A673 (cell line): ENCODE results near the gene MAST4. TPM values are rescaled to one million over a fixed set of nuclear protein-coding genes. Genes with fewer than 3 reads are reported as not detected.

Experiments used
- BruUV-seq: library from RNA; stranded (reverse); fragments of 400-500 nt; replicated peaks from 2 replicates; lab custom pipeline; 2021; lab: Mats Ljungman, UMichigan
- CTCF ChIA-PET: fragments of 300-600 bp; sonication (Branson Sonifier 250); formaldehyde crosslinking; loops from one replicate; lab custom pipeline; 2022; ENCODE audit warnings: antibody characterized with exemption; lab: Charles Lee
- POLR2A ChIA-PET: fragments of 300-600 bp; sonication (Branson Sonifier 250); formaldehyde crosslinking; loops from one replicate; lab custom pipeline; 2022; ENCODE audit warnings: antibody characterized with exemption; ENCODE audit not compliant: low non-redundant PET; lab: Charles Lee
- DNase-seq: peaks from one replicate; pipeline ENCODE4 v3.0.0-alpha.2; 2015; ENCODE audit warnings: low spot score
- H3K27ac ChIP-seq: fragments of 200-600 bp; sonication (generic); 2 replicates; pipeline ENCODE4 v1.5.1; 2016; ENCODE audit warnings: mixed run types, low read depth, mild to moderate bottlenecking, mixed read lengths, antibody characterized with exemption, low read length; ENCODE audit not compliant: poor library complexity, severe bottlenecking
- H3K27me3 ChIP-seq: fragments of 200-600 bp; sonication (generic); replicated peaks from 2 replicates; pipeline ENCODE4 v1.6.1; 2017; ENCODE audit warnings: mixed run types, low read depth, mild to moderate bottlenecking, mixed read lengths, antibody characterized with exemption, low read length; ENCODE audit not compliant: insufficient read depth, poor library complexity
- H3K36me3 ChIP-seq: fragments of 200-600 bp; sonication (generic); 2 replicates; pipeline ENCODE4 v1.6.1; 2016; ENCODE audit warnings: mixed run types, mild to moderate bottlenecking, mixed read lengths, antibody characterized with exemption, low read length; ENCODE audit not compliant: insufficient read depth, poor library complexity, severe bottlenecking
- H3K4me1 ChIP-seq: fragments of 200-600 bp; sonication (generic); 2 replicates; pipeline ENCODE4 v1.6.1; 2017; ENCODE audit warnings: mixed run types, mild to moderate bottlenecking, mixed read lengths, antibody characterized with exemption, low read length; ENCODE audit not compliant: insufficient read depth, poor library complexity, severe bottlenecking
- H3K4me3 ChIP-seq: fragments of 200-600 bp; sonication (generic); 2 replicates; pipeline ENCODE4 v1.5.1; 2016; ENCODE audit warnings: low read depth, mixed run types, mild to moderate bottlenecking, mixed read lengths, low read length; ENCODE audit not compliant: poor library complexity, severe bottlenecking
- H3K9me3 ChIP-seq: fragments of 200-600 bp; sonication (generic); 2 replicates; pipeline ENCODE4 v1.6.1; 2016; ENCODE audit warnings: mixed run types, low read depth, mild to moderate bottlenecking, mixed read lengths, antibody characterized with exemption, low read length; ENCODE audit not compliant: poor library complexity, severe bottlenecking
- CTCF ChIP-seq: fragments of 300-800, 200-600 bp; sonication (generic); conservative IDR thresholded peaks from 2 replicates; pipeline ENCODE4 v1.5.1; 2017; ENCODE audit warnings: low read depth, mild to moderate bottlenecking, antibody characterized with exemption, low read length, moderate library complexity, mixed read lengths
- EZH2 ChIP-seq: fragments of 200-600 bp; sonication (generic); IDR thresholded peaks from 2 replicates; pipeline ENCODE4 v1.6.1; 2017; ENCODE audit warnings: borderline replicate concordance, low read depth, mild to moderate bottlenecking, mixed read lengths, antibody characterized with exemption, low read length; ENCODE audit not compliant: poor library complexity, severe bottlenecking
- intact Hi-C: fragments of 100-400 bp; cut with micrococcal nuclease; formaldehyde crosslinking; loops from one replicate; pipeline ENCODE4 v1.10.0; 2022; ENCODE audit not compliant: unreplicated experiment
- total RNA-seq: library from RNA; stranded (reverse); gene quantifications from 2 replicates; pipeline ENCODE4 v1.2.3, GENCODE V29; 2021

MAST4 gene
- total RNA-seq, 1 experiment from 2014 or later: 4.5 TPM

- TF ChIP-seq EZH2 (no peak), CTCF (no peak)
- no peak for DNase-seq
These were observed 106.2 kb downstream of the MAST4 start for GRCh38 chr5:66702426-66702825.

GRCh38 chr5:66704790-66705425 is 108.7 kb downstream of the MAST4 start:
- no peaks in the 10 kb centered on the region for H3K9me3 ChIP-seq
- CTCF ChIA-PET: no interaction called here
- no peak overlapping the region for H3K27ac ChIP-seq
- no peaks in the 10 kb centered on the region for H3K4me1 ChIP-seq
- no peak overlapping the region for H3K4me3 ChIP-seq
- POLR2A ChIA-PET: no interaction called here
- no TSS peak for BruUV-seq
- intact Hi-C loops: no loop called here
- no peaks in the 10 kb centered on the region for H3K36me3 ChIP-seq
- DNase-seq: no peak
- TF ChIP-seq CTCF (no peak), EZH2 (no peak)
- no peaks in the 10 kb centered on the region for H3K27me3 ChIP-seq

More at GRCh38 chr5:66702426-66702825, 106.2 kb downstream of the MAST4 start:
- H3K27me3 ChIP-seq: no peaks in the 10 kb centered on the region
- no TSS peak for BruUV-seq
- ChIA-PET CTCF (no interaction called here), POLR2A (no interaction called here)
- no peak overlapping the region for H3K4me3 ChIP-seq
- no peak overlapping the region for H3K27ac ChIP-seq
- no peaks in the 10 kb centered on the region for H3K36me3 ChIP-seq
- no peaks in the 10 kb centered on the region for H3K9me3 ChIP-seq
- no peaks in the 10 kb centered on the region for H3K4me1 ChIP-seq
- intact Hi-C loops: no loop called here

- CTCF ChIA-PET: no interaction called here
- POLR2A ChIA-PET: no interaction called here
- BruUV-seq: no TSS peak
- H3K4me3 ChIP-seq: no peak overlapping the region
- no peaks in the 10 kb centered on the region for H3K4me1 ChIP-seq
- no peaks in the 10 kb centered on the region for H3K36me3 ChIP-seq
- DNase-seq: no peak
- no peak for TF ChIP-seq EZH2
- TF ChIP-seq CTCF: no peak
- no peaks in the 10 kb centered on the region for H3K9me3 ChIP-seq
- H3K27me3 ChIP-seq: no peaks in the 10 kb centered on the region
- intact Hi-C loops: no loop called here
- H3K27ac ChIP-seq: no peak overlapping the region
These were observed 112.2 kb downstream of the MAST4 start for GRCh38 chr5:66708368-66708767.
